HTR-8/SVneo (cell line): ENCODE measurements around the gene PLEKHA8.
A peak's percentile ranks its signal among the peaks of the same experiment; 100 is the strongest.

Experiments used
- DNase-seq: peaks from one replicate; pipeline ENCODE4 v3.0.0; 2011; ENCODE audit warnings: low spot score, mixed read lengths; ENCODE audit not compliant: insufficient read length
- FAIRE-seq: peaks from 2 replicates; lab custom pipeline; 2011; peaks lifted over from hg19 to GRCh38; lab: Jason Lieb, UNC

The PLEKHA8 gene

GRCh38 chr7:30139836-30140384 is 111.7 kb downstream of the PLEKHA8 start:
- DNase-seq: no peak
- no peak for FAIRE-seq

GRCh38 chr7:30140456-30140855 is 112.2 kb downstream of the PLEKHA8 start:
- FAIRE-seq (no peak), DNase-seq (no peak)

- DNase-seq (peak; percentile 45), FAIRE-seq (no peak)
Measured at GRCh38 chr7:30142710-30143109, 114.5 kb downstream of the PLEKHA8 start.

GRCh38 chr7:30143748-30144251 is 115.6 kb downstream of the PLEKHA8 start:
- FAIRE-seq (no peak), DNase-seq (no peak)

GRCh38 chr7:30144657-30145306 is 116.6 kb downstream of the PLEKHA8 start:
- DNase-seq: no peak
- FAIRE-seq: no peak

- FAIRE-seq (no peak), DNase-seq (no peak)
Measured at GRCh38 chr7:30145426-30145970, 117.3 kb downstream of the PLEKHA8 start.

GRCh38 chr7:30146127-30146612 is 118.0 kb downstream of the PLEKHA8 start:
- DNase-seq: no peak
- no peak for FAIRE-seq

- FAIRE-seq (no peak), DNase-seq (no peak)
Measured at GRCh38 chr7:30147223-30147622, 119.0 kb downstream of the PLEKHA8 start.

GRCh38 chr7:30147785-30148184 is 119.6 kb downstream of the PLEKHA8 start:
- FAIRE-seq: no peak
- no peak for DNase-seq

- DNase-seq: no peak
- no peak for FAIRE-seq
Measured at GRCh38 chr7:30148426-30148825, 120.2 kb downstream of the PLEKHA8 start.

- DNase-seq: no peak
Measured at GRCh38 chr7:30148951-30149459, 120.8 kb downstream of the PLEKHA8 start.

GRCh38 chr7:30149640-30150272 is 121.5 kb downstream of the PLEKHA8 start:
- DNase-seq: no peak
- no peak for FAIRE-seq

More at GRCh38 chr7:30148951-30149459, 120.8 kb downstream of the PLEKHA8 start:
- FAIRE-seq: no peak

GRCh38 chr7:30150711-30151110 is 122.5 kb downstream of the PLEKHA8 start:
- DNase-seq (no peak), FAIRE-seq (no peak)

DNA sequence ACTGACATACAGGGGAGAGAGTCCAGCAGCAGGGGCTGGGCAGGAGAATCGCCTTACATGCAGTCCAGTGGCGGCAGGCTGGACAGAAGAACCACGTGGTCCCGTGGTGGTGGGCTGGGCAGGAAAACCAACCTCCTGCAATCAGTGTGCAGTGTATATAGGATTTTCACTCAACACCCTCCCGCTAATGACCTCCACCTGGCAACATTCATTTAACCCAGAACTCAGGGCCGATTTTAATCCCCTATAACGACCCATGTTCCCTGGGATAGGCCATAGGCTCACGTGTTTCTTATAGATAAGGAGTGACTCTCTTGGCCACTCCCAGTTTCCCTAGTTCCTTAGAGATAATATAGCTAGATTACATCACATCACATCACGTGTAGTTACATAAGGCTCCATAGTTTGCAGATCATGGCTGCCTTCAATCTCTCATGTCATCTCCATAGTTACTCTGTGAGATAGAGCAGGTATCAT is 125.9 kb downstream of the PLEKHA8 start:
- DNase-seq (no peak), FAIRE-seq (no peak)

GRCh38 chr7:30155481-30155880 is 127.3 kb downstream of the PLEKHA8 start:
- FAIRE-seq (no peak), DNase-seq (no peak)

DNA sequence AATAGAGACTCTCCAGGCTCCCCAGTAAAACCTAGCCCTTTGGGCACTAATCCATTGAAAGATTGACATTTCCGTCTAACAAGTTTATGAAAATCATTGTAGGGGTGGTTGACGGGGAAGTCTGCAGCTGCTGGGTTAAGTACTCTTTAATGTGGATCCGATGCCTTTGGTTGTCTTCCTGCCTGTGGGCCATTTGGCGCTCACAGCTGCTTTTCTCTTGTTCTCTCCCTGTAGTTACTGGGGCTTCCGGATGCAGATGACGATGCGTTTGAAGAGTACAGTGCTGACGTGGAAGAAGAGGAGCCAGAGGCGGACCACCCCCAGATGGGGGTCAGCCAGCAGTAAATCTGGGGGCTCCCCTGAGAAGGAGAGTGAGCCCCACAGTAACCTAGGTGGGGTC is 129.0 kb downstream of the PLEKHA8 start:
- FAIRE-seq: no peak

DNA sequence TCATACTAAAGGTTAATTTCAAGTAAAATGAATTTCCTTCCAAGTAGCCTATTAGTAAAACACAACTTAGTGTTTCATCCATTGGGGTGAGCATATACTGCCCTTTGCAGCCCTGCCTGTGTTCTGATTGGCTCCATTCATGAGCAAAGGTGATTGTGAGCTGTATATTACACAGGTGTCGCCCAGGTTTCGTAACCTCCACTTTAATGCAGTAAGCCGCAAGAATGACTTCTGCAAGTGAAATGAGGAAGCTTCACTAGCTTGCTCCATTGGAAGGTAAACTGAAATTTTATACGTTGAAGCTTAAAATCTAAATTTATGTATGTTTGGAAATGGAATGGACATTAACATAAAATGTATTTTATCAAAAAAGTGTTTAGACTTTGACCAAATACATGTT is 131.0 kb downstream of the PLEKHA8 start:
- DNase-seq (no peak), FAIRE-seq (no peak)

More for the DNA sequence above, 129.0 kb downstream of the PLEKHA8 start:
- DNase-seq: no peak

GRCh38 chr7:30159698-30160143 is 131.5 kb downstream of the PLEKHA8 start:
- DNase-seq (no peak), FAIRE-seq (no peak)

- FAIRE-seq (no peak), DNase-seq (no peak)
Measured at GRCh38 chr7:30160329-30160728, 132.1 kb downstream of the PLEKHA8 start.

GRCh38 chr7:30162133-30162532 is 133.9 kb downstream of the PLEKHA8 start:
- FAIRE-seq: no peak
- DNase-seq: no peak
